ENCODE results near the gene WDR64.

The WDR64 gene

DNA sequence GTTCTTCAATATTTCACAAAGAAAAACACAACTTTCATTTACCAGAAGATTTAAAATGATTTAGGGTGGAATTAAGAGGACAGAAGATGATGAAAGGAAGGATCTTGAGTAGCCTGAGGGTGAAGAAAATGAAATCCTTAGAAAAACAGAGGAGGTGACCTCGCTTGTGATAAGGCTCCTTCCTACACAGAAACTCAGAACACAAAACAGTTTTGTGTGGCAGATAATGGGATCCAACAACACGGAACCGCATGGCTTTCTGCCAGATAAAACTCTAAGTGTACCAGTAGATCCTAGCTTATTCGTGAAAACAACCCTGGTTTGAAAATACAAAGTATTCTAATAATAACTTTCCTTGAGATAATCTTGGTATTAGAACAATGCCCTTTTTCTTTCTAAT, 121.9 kb downstream of the WDR64 start:
- TF ChIP-seq, protein P1, sequence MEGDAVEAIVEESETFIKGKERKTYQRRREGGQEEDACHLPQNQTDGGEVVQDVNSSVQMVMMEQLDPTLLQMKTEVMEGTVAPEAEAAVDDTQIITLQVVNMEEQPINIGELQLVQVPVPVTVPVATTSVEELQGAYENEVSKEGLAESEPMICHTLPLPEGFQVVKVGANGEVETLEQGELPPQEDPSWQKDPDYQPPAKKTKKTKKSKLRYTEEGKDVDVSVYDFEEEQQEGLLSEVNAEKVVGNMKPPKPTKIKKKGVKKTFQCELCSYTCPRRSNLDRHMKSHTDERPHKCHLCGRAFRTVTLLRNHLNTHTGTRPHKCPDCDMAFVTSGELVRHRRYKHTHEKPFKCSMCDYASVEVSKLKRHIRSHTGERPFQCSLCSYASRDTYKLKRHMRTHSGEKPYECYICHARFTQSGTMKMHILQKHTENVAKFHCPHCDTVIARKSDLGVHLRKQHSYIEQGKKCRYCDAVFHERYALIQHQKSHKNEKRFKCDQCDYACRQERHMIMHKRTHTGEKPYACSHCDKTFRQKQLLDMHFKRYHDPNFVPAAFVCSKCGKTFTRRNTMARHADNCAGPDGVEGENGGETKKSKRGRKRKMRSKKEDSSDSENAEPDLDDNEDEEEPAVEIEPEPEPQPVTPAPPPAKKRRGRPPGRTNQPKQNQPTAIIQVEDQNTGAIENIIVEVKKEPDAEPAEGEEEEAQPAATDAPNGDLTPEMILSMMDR (IDR thresholded peaks at IDR 0.05; ENCODE audit: low read depth, low read length): no peak
- H3K4me3 ChIP-seq (ENCODE audit: low read depth, low read length): no peak overlapping the region

DNA sequence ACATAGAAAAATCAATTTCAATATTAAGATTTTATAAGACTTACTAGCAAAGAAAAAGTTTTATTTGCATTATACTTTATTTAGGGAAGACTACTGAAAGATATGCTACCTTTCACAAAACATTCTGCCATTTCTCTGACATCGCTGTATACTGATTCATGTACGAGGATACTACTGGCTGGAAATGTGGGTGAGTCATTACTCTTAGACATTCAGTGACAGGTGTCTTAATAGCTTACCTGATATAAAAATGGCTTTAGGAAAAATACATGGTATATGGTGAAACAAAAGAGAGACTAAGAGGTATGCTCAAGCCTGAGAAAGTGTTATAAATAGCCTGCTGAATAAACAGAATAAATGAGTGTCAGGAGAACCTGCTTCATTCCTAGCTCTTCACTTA, 122.9 kb downstream of the WDR64 start:
- TF ChIP-seq, protein P1 (IDR thresholded peaks at IDR 0.05; ENCODE audit: low read depth, low read length): no peak
- H3K4me3 ChIP-seq (ENCODE audit: low read depth, low read length): no peak overlapping the region

DNA sequence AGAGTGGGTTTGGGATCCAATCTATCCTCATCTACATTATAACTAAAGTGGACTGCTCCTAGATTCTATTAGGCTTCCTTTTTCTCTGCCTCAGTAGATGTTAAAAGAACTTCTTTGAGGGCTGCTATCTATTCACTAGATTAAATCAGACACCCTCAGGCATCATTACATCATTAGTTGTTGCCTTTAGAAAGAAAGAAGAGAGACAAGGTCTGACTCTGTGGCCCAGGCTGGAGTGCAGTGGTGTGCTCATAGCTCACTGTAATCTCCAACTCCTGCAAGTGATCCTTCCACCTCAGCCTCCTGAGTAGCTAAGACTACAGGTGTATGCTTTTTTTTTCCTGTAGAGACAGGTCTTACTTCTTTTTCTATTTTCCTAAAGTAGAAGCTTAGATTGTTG, 124.8 kb downstream of the WDR64 start:
- TF ChIP-seq, protein P1 (IDR thresholded peaks at IDR 0.05; ENCODE audit: low read depth, low read length): no peak
- H3K4me3 ChIP-seq (ENCODE audit: low read depth, low read length): no peak overlapping the region

DNA sequence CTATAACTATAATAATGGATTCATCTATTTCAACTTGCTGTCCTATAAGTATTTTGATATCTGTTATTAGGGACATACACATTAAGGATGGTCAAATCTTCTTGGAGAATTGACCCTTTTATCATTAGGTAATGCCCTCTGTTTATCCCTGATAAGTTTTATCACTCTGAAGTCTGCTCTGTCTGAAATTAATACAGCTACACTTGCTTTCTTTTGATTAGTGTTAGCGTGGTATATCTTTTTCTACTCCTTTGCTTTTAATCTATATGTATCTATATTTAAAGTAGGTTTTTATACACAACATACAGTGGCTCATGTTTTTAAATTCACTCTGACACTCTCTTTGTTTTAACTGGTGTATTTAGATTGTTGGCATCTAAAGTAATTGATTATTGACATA, 126.0 kb downstream of the WDR64 start:
- TF ChIP-seq, protein P1 (IDR thresholded peaks at IDR 0.05; ENCODE audit: low read depth, low read length): no peak
- H3K4me3 ChIP-seq (ENCODE audit: low read depth, low read length): no peak overlapping the region

DNA sequence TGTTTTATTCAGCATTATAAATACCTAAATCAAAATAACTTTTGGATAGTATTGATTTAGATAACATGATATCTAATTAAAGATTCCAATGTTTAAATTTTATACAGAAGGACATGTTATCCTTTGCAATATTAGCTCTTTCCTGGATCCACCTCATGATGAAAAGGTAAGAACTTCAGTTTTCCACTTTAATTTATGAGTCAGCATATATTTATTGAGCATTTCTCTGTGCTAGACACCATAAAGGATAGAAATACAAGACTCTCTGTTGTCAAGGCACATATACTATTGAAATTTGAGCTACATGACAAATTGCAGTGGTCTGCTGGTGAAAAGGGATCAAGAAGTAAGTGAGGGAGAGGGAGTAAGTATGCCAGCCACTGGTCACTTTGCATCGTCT, 127.8 kb downstream of the WDR64 start:
- TF ChIP-seq, protein P1 (IDR thresholded peaks at IDR 0.05; ENCODE audit: low read depth, low read length): no peak
- no peak overlapping the region for H3K4me3 ChIP-seq (ENCODE audit: low read depth, low read length)

DNA sequence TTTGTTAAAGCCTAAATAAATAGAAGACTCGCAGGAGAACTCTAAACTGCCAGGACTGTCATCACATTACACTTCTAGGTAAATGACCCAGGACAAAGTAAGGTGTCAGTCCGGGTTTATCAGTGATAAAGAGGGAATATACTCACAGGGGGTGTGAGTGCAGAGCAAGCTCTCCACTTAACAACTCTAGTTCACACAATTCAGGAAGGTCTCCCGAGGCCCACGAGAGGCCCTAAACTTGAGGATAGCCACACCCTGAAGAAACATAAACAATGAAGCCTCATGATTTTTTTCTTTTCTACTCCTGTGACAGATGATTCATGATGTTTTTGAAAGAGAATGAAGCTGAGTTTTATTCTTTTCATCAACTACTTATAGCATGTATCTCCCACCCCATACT, 130.3 kb downstream of the WDR64 start:
- no peak overlapping the region for H3K4me3 ChIP-seq (ENCODE audit: low read depth, low read length)
- TF ChIP-seq, protein P1 (IDR thresholded peaks at IDR 0.05; ENCODE audit: low read depth, low read length): no peak

DNA sequence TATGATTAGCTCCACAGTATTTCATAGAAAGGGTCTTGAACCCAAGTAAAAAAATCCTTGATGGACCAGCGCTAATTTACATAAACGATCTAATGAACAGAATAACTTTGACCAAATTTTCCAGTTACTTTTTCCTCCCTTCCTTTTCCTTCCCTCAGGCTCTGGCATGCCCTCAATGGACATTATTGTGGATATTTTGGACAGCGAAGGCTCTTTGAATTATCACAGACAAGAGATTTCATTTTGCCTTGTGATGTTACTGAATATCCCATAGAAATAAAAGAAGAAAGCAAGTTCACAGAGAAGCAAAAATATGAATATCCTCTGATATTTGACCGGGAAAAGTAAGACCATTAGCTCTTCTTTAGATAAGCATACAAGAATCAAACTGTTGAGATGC, 135.6 kb downstream of the WDR64 start:
- H3K4me3 ChIP-seq (ENCODE audit: low read depth, low read length): no peak overlapping the region
- TF ChIP-seq, protein P1 (IDR thresholded peaks at IDR 0.05; ENCODE audit: low read depth, low read length): no peak
